Mucosa of descending colon (tissue), 3 donors: Measurements from ENCODE around the gene DGAT2. TPM values are rescaled to one million over a fixed set of nuclear protein-coding genes. Genes with fewer than 3 reads are reported as not detected.

Experiments
- ATAC-seq: fragments of 200-7000 bp; cut with Tn5 transposase; one replicate; pipeline ENCODE4 v1.9.1; 2020; ENCODE audit warnings: mild to moderate bottlenecking, moderate library complexity
- DNase-seq, 3 donors: peaks; one replicate each; pipeline ENCODE4 v3.0.0-alpha.2; 2020
- H3K36me3 ChIP-seq: fragments of 200-600 bp; one replicate; pipeline ENCODE4 v1.8.0; 2021; ENCODE audit warnings: low read depth, mild to moderate bottlenecking
- H3K4me1 ChIP-seq: fragments of 200-600 bp; one replicate; pipeline ENCODE4 v1.8.0; 2021; ENCODE audit warnings: low read depth, mild to moderate bottlenecking
- H3K4me3 ChIP-seq: fragments of 200-600 bp; one replicate; pipeline ENCODE4 v1.8.0; 2021; ENCODE audit warnings: mild to moderate bottlenecking
- H3K9me3 ChIP-seq: fragments of 200-600 bp; one replicate; pipeline ENCODE4 v1.8.0; 2021; ENCODE audit warnings: mild to moderate bottlenecking
- intact Hi-C, 2 donors: fragments of 100-400 bp; cut with DNase I in 1 of 2; cut with micrococcal nuclease in 1 of 2; formaldehyde crosslinking; loops; one replicate each; pipeline versions ENCODE4 v1.11.0 to v1.11.1; 2022; cut with DNase I, micrococcal nuclease
- total RNA-seq, 3 donors: library from RNA; stranded (reverse); fragmentation: NEBNext Ultra II Directional in 2 of 3; extraction: Animal tissue kit (Norgen Biotek cat#: 25700) in 2 of 3; gene quantifications; one replicate each; pipeline versions ENCODE4 v1.2.1 to v1.2.4, GENCODE V29; 2021 to 2023
- TF ChIP-seq, protein P1 (sequence below): fragments of 200-600 bp; IDR thresholded peaks from one replicate; pipeline ENCODE4 v1.8.0; 2022; ENCODE audit warnings: antibody characterized with exemption, mild to moderate bottlenecking
- donor health status: DM: no; HTN: no; CAD: no; lungs with moderate emphysema.
- donor health status: DM: no; HTN: no; CAD: no.
- donor health status: DM: no; HTN: yes; CAD: no.

The DGAT2 gene
- total RNA-seq, 3 donors from 2014 or later = 3.4 to 4.2 (median 3.5) TPM

DNA sequence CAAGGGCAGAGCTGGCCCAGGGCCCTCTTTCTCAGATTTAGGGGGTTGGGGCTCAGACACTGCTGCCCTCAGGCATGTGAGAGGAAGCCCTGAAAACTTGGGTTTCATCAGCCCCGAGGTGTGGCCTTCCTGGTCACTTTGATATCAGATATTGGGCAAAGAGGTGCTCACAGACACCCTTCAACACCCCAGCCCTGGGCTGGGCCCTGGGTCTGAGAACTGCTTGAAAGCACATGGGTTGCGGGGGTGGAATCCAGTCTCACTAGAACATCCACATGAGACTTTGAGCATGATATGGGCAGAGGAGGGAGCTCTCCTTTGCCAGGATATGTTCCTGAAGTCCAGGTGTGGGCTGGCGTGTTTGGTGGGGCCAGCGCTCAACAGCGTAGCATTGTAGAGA, 10.4 kb downstream of the DGAT2 start:
- DNase-seq = no peak
- TF ChIP-seq, protein P1, sequence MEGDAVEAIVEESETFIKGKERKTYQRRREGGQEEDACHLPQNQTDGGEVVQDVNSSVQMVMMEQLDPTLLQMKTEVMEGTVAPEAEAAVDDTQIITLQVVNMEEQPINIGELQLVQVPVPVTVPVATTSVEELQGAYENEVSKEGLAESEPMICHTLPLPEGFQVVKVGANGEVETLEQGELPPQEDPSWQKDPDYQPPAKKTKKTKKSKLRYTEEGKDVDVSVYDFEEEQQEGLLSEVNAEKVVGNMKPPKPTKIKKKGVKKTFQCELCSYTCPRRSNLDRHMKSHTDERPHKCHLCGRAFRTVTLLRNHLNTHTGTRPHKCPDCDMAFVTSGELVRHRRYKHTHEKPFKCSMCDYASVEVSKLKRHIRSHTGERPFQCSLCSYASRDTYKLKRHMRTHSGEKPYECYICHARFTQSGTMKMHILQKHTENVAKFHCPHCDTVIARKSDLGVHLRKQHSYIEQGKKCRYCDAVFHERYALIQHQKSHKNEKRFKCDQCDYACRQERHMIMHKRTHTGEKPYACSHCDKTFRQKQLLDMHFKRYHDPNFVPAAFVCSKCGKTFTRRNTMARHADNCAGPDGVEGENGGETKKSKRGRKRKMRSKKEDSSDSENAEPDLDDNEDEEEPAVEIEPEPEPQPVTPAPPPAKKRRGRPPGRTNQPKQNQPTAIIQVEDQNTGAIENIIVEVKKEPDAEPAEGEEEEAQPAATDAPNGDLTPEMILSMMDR = no peak
- H3K4me3 ChIP-seq = no peak overlapping the region
- intact Hi-C loops = no loop called here
- H3K4me1 ChIP-seq = no peaks in the 10 kb centered on the region
- no peaks in the 10 kb centered on the region for H3K36me3 ChIP-seq
- ATAC-seq = no peak
- H3K9me3 ChIP-seq = no peaks in the 10 kb centered on the region

DNA sequence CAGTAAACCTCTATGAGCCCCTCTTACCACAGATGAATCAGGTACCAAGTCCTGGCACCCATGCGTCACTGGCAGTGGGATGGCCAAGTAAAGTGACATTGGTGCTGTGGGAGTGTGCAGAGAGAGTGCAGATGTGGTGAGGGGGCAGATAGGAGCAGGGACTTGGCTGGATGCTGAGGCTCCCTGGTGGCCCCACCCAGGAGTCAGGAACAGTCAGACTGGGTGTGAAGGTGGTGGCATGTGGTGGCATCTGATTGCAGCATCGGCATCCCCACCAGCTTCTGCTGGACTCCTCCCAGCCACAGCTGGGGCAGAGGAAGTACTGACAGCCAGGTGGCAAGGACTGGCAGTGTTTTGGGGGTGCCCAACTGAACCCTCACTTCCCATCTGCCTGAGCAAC, 11.4 kb downstream of the DGAT2 start:
- intact Hi-C loops = no loop called here
- ATAC-seq = no peak
- TF ChIP-seq, protein P1 = no peak

DNA sequence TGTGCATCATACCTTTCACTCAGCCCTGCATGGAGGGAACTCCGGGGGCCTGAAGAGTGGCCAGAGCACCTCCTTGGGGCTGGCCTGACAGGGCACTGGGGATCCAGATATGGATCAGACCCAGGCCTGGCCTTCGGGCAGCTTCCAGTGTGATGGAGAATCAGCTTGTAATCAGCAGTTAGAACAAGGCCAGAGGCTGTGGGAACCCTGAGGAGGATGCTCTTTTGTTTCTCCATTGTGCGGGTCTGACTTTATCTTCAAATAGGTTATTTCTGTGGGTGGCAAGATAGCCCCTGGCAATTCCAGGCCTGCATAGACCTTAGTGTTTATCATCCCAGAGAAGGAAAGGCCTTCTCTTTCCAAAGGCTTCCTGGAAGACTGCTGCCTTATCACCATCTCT, 12.3 kb downstream of the DGAT2 start:
- intact Hi-C loops = no loop called here
- H3K4me3 ChIP-seq = no peak overlapping the region
- H3K9me3 ChIP-seq = no peaks in the 10 kb centered on the region
- peaks cover under 1% of the 10 kb centered on the region for H3K4me1 ChIP-seq
- no peak for ATAC-seq
- H3K36me3 ChIP-seq = no peaks in the 10 kb centered on the region
- peak in 1 of 3 donors; percentile 8 for DNase-seq
- TF ChIP-seq, protein P1 = no peak

More for the DNA sequence above, 11.4 kb downstream of the DGAT2 start:
- H3K4me3 ChIP-seq = no peak overlapping the region
- H3K4me1 ChIP-seq = no peaks in the 10 kb centered on the region
- no peaks in the 10 kb centered on the region for H3K9me3 ChIP-seq
- peak in 1 of 3 donors; percentile 6 for DNase-seq
- H3K36me3 ChIP-seq = no peaks in the 10 kb centered on the region

DNA sequence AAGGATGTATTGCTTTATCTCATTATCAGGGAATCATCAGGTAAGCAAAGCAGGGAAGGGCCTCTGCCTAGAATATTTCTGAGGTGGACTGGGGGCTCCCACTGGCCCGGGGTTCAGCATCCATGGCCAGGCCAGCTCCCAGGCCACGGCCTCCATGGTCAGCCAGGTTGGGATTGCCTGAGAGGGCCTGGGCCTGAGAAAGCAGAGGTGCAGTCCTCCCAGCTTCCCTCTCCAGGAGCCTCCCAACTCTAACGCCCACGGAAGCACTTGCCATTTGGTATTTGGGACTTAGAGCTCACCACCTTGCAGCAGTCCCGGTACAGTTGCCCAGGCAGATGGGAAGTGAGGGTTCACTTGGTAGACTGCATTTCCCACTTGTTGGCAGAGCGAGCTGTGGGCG, 12.7 kb downstream of the DGAT2 start:
- ATAC-seq (no peak), DNase-seq (no peak)
- Histone ChIP-seq H3K4me3 (no peak overlapping the region), H3K36me3 (no peaks in the 10 kb centered on the region), H3K9me3 (no peaks in the 10 kb centered on the region), H3K4me1 (peaks cover 4% of the 10 kb centered on the region)
- TF ChIP-seq, protein P1 = no peak
- intact Hi-C loops = no loop called here

DNA sequence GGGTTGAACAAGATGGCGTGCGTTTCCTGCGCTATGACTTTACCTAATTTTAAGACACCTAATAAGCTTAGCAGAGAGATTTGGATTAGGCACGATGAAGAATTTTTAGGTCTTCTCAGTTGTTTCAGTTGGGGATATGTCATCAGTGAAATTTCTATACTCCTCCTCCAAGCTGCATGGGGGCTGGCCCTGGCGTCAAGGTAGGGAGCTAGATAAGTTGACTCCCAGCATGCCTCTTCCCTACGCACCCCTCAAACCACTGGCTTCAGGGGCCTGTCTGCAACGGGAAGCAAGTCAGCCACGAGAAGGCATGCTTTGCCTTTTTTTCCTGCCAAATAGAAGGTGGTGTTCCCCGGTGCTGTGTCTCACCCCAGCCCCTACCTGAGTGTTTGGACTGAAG, 13.3 kb downstream of the DGAT2 start:
- H3K9me3 ChIP-seq = no peaks in the 10 kb centered on the region
- ATAC-seq (no peak), DNase-seq (no peak)
- intact Hi-C loops = no loop called here
- H3K4me1 ChIP-seq = peaks cover 7% of the 10 kb centered on the region
- TF ChIP-seq, protein P1 = no peak
- H3K4me3 ChIP-seq = no peak overlapping the region
- no peaks in the 10 kb centered on the region for H3K36me3 ChIP-seq
